Chondrocyte (in vitro differentiated cells): ENCODE results near the gene CTAG1B. TPM values are rescaled to one million over a fixed set of nuclear protein-coding genes. Genes with fewer than 3 reads are reported as not detected.
"Not testable (repeated sequence)": the region's sequence is repeated elsewhere in the genome, so short reads cannot be mapped to it uniquely, and the experiment has no call there.

Experiments
- DNase-seq: peaks from one replicate; pipeline ENCODE4 v3.0.0; 2021; ENCODE audit warnings: mixed read lengths, low spot score
- H3K27ac Mint-ChIP-seq: one replicate; pipeline ENCODE4 v1.8.0; 2021; ENCODE audit warnings: mild to moderate bottlenecking, moderate library complexity, mixed read lengths; ENCODE audit not compliant: unreplicated experiment
- H3K27me3 Mint-ChIP-seq: 2 replicates; pipeline ENCODE4 v1.8.0; 2021; ENCODE audit warnings: low read depth, mixed read lengths
- H3K36me3 Mint-ChIP-seq: 2 replicates; pipeline ENCODE4 v1.8.0; 2021; ENCODE audit warnings: low read depth, mixed read lengths
- H3K4me1 Mint-ChIP-seq: 2 replicates; pipeline ENCODE4 v1.8.0; 2021; ENCODE audit warnings: low read depth, mild to moderate bottlenecking, mixed read lengths
- H3K4me3 Mint-ChIP-seq: one replicate; pipeline ENCODE4 v1.8.0; 2021; ENCODE audit warnings: mild to moderate bottlenecking, moderate library complexity, mixed read lengths; ENCODE audit not compliant: unreplicated experiment
- H3K9me3 Mint-ChIP-seq: 2 replicates; pipeline ENCODE4 v1.8.0; 2021; ENCODE audit warnings: low read depth, mixed read lengths
- CTCF ChIP-seq: fragments of 200-600 bp; sonication (generic); IDR thresholded peaks from 2 replicates; pipeline ENCODE4 v1.5.0; 2021; ENCODE audit warnings: antibody characterized with exemption, mild to moderate bottlenecking, moderate library complexity
- total RNA-seq: library from RNA; stranded (reverse); gene quantifications from 3 replicates; pipeline ENCODE4 v1.2.1, GENCODE V29; 2021

The CTAG1B gene
- total RNA-seq, 1 donor from 2014 or later: not detected

- not testable (repeated sequence) for DNase-seq, H3K4me3 Mint-ChIP-seq, H3K4me1 Mint-ChIP-seq, H3K36me3 Mint-ChIP-seq, H3K9me3 Mint-ChIP-seq, H3K27ac Mint-ChIP-seq, H3K27me3 Mint-ChIP-seq
These were observed 14.6 kb upstream of the CTAG1B start for GRCh38 chrX:154633661-154634060.

- not testable (repeated sequence) for H3K27me3 Mint-ChIP-seq, H3K9me3 Mint-ChIP-seq, H3K27ac Mint-ChIP-seq, H3K4me3 Mint-ChIP-seq, H3K36me3 Mint-ChIP-seq, DNase-seq, H3K4me1 Mint-ChIP-seq
These were observed 11.9 kb upstream of the CTAG1B start for GRCh38 chrX:154630949-154631348.

- DNase-seq, H3K27ac Mint-ChIP-seq, H3K36me3 Mint-ChIP-seq, H3K4me1 Mint-ChIP-seq, H3K4me3 Mint-ChIP-seq, H3K27me3 Mint-ChIP-seq, H3K9me3 Mint-ChIP-seq: not testable (repeated sequence)
These were observed 9.9 kb upstream of the CTAG1B start for GRCh38 chrX:154628960-154629359.

- not testable (repeated sequence) for H3K36me3 Mint-ChIP-seq, H3K4me1 Mint-ChIP-seq, H3K4me3 Mint-ChIP-seq, DNase-seq, H3K27me3 Mint-ChIP-seq, H3K27ac Mint-ChIP-seq, H3K9me3 Mint-ChIP-seq
- peak; percentile 26 for TF ChIP-seq CTCF
These were observed 1.8 kb upstream of the CTAG1B start for GRCh38 chrX:154620767-154621414.

GRCh38 chrX:154613586-154613985 lies 5.5 kb downstream of the CTAG1B start:
- not testable (repeated sequence) for H3K27me3 Mint-ChIP-seq, DNase-seq

GRCh38 chrX:154611146-154611545 lies 7.9 kb downstream of the CTAG1B start:
- not testable (repeated sequence) for H3K27me3 Mint-ChIP-seq, H3K4me1 Mint-ChIP-seq, H3K27ac Mint-ChIP-seq, H3K36me3 Mint-ChIP-seq, H3K4me3 Mint-ChIP-seq
- peaks cover 12% of the 10 kb centered on the region for H3K9me3 Mint-ChIP-seq
- DNase-seq: peak; percentile 51

More at GRCh38 chrX:154613586-154613985, 5.5 kb downstream of the CTAG1B start:
- H3K4me3 Mint-ChIP-seq, H3K36me3 Mint-ChIP-seq, H3K27ac Mint-ChIP-seq, H3K4me1 Mint-ChIP-seq, H3K9me3 Mint-ChIP-seq: not testable (repeated sequence)
- TF ChIP-seq CTCF: peak; percentile 25

- not testable (repeated sequence) for H3K4me3 Mint-ChIP-seq
These were observed 10.3 kb downstream of the CTAG1B start for GRCh38 chrX:154608823-154609222.

GRCh38 chrX:154607976-154608375 lies 11.1 kb downstream of the CTAG1B start:
- Mint-ChIP-seq H3K4me1 (peaks cover 17% of the 10 kb centered on the region), H3K9me3 (peaks cover 13% of the 10 kb centered on the region)
- H3K27ac Mint-ChIP-seq, H3K4me3 Mint-ChIP-seq, H3K27me3 Mint-ChIP-seq, H3K36me3 Mint-ChIP-seq: not testable (repeated sequence)
- DNase-seq: peak; percentile 52

More at GRCh38 chrX:154608823-154609222, 10.3 kb downstream of the CTAG1B start:
- peaks cover 13% of the 10 kb centered on the region for H3K9me3 Mint-ChIP-seq
- not testable (repeated sequence) for H3K27me3 Mint-ChIP-seq, H3K27ac Mint-ChIP-seq, H3K36me3 Mint-ChIP-seq
- peak; percentile 17 for DNase-seq
- H3K4me1 Mint-ChIP-seq: peaks cover 11% of the 10 kb centered on the region
